ENCODE results near the gene CTU2. TPM values are rescaled to one million over a fixed set of nuclear protein-coding genes. Genes with fewer than 3 reads are reported as not detected.
A peak's percentile ranks its signal among the peaks of the same experiment; 100 is the strongest.

CTU2 gene
- total RNA-seq, 2 donors from 2014 or later, result 5.7 to 10.2 TPM

GRCh38 chr16:88736496-88736895 is 30.2 kb downstream of the CTU2 start:
- WGBS, 2 donors, result 70% methylated on average over 12 of the region's 21 CpGs; no CpG with 5 or more reads in 1 of the 2 donors
- no peak for ATAC-seq
- Histone ChIP-seq H3K4me3 (no peak overlapping the region), H3K9me3 (no peaks in the 10 kb centered on the region), H3K27ac (no peak overlapping the region), H3K36me3 (replicated peaks in 1 of 2; ENCODE audit: insufficient read depth in 1 of 2, low read depth in 2 of 2) (peaks cover 0 to 5% of the 10 kb centered on the region in 2 donors), H3K4me1 (peaks cover 9% of the 10 kb centered on the region), H3K27me3 (no peaks in the 10 kb centered on the region)
- no peak for DNase-seq
- intact Hi-C loops (cut with DNase I), result loop anchor here (5.0 kb wide), 1 partner anchor 426 kb away; no protein-coding TSS in a partner anchor
- TF ChIP-seq CTCF (IDR thresholded peaks at IDR 0.05) (no peak), POLR2A (IDR thresholded peaks at IDR 0.05) (no peak)

- Histone ChIP-seq H3K4me3 (no peak overlapping the region), H3K27me3 (no peaks in the 10 kb centered on the region), H3K9me3 (no peaks in the 10 kb centered on the region), H3K4me1 (peaks cover 9% of the 10 kb centered on the region), H3K36me3 (replicated peaks in 1 of 2; ENCODE audit: insufficient read depth in 1 of 2, low read depth in 2 of 2) (peaks cover 0 to 5% of the 10 kb centered on the region in 2 donors), H3K27ac (no peak overlapping the region)
- intact Hi-C loops (cut with DNase I), result loop anchor here (5.0 kb wide), 1 partner anchor 425 kb away; no protein-coding TSS in a partner anchor
- 23 to 94% methylated on average over 15 to 46 of the region's 54 CpGs for WGBS, 2 donors
- peak; percentile 89 for ATAC-seq
- DNase-seq, result peak; percentile 80 to 86 (median 84)
- TF ChIP-seq CTCF (IDR thresholded peaks at IDR 0.05) (peak; percentile 96 to 100 (median 99)), POLR2A (IDR thresholded peaks at IDR 0.05) (no peak)
Observed at GRCh38 chr16:88737298-88738150, 31.2 kb downstream of the CTU2 start.

- intact Hi-C loops (cut with DNase I), result loop anchor here (5.0 kb wide), 1 partner anchor 424 kb away; no protein-coding TSS in a partner anchor
Observed at GRCh38 chr16:88738151-88739084, 32.1 kb downstream of the CTU2 start.

More at GRCh38 chr16:88738151-88739084, 32.1 kb downstream of the CTU2 start:
- DNase-seq, result no peak
- 80 to 86% methylated on average over 19 to 30 of the region's 41 CpGs for WGBS, 2 donors
- no peak for TF ChIP-seq POLR2A (IDR thresholded peaks at IDR 0.05)
- TF ChIP-seq CTCF (IDR thresholded peaks at IDR 0.05), result no peak
- H3K4me3 ChIP-seq, result no peak overlapping the region
- no peaks in the 10 kb centered on the region for H3K9me3 ChIP-seq
- H3K36me3 ChIP-seq (replicated peaks in 1 of 2; ENCODE audit: insufficient read depth in 1 of 2, low read depth in 2 of 2), result peaks cover 0 to 5% of the 10 kb centered on the region in 2 donors
- ATAC-seq, result no peak
- no peak overlapping the region for H3K27ac ChIP-seq
- no peaks in the 10 kb centered on the region for H3K27me3 ChIP-seq
- H3K4me1 ChIP-seq, result peaks cover 9% of the 10 kb centered on the region
